ENCODE results near the gene SOWAHC. TPM values are rescaled to one million over a fixed set of nuclear protein-coding genes. Genes with fewer than 3 reads are reported as not detected.

Gene SOWAHC
- total and polyA plus RNA-seq, 2 of the 13 experiments (the other 11 are each of a cell fraction or from before 2014, with no cell fraction given), result 21.2 to 22.5 TPM

DNA sequence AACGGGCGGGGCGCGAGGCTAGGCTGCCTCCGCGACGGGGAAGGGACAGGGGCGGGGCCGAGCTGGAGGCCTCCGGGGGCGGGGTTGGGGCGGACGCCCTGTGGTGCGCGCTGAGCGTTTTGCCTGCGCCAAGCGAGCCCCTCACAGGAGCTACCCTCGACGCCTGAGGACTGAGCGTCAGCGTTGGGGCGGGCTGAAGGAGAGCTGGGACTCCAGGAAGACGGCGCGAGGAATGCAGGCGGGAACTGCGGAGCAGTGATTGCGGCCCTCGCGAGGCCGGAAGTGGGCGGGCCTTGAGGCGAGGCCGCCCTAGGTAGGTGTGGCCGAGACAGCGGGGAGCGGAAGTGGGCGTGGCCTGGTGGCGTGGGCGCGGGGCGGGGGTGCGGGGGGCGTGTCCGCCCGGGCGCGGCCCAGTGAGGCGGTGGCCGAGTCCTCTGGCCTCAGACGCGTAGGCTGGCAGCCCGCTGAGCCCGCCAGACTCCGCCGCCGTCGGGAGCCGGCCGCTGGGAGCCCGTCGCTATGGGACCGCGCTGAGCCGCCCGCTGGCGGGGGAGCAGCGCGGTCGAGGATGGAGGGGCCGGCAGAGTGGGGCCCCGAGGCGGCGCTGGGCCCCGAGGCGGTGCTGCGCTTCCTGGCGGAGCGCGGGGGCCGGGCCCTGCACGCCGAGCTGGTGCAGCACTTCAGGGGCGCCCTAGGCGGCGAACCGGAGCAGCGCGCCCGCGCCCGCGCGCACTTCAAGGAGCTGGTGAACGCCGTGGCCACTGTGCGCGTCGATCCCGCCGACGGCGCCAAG, at the start of gene SOWAHC, which contains the start of gene SEPTIN10 (continued):
- TF ChIP-seq, protein P1, sequence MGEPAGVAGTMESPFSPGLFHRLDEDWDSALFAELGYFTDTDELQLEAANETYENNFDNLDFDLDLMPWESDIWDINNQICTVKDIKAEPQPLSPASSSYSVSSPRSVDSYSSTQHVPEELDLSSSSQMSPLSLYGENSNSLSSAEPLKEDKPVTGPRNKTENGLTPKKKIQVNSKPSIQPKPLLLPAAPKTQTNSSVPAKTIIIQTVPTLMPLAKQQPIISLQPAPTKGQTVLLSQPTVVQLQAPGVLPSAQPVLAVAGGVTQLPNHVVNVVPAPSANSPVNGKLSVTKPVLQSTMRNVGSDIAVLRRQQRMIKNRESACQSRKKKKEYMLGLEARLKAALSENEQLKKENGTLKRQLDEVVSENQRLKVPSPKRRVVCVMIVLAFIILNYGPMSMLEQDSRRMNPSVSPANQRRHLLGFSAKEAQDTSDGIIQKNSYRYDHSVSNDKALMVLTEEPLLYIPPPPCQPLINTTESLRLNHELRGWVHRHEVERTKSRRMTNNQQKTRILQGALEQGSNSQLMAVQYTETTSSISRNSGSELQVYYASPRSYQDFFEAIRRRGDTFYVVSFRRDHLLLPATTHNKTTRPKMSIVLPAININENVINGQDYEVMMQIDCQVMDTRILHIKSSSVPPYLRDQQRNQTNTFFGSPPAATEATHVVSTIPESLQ (CRISPR knock-in tag; conservative IDR thresholded peaks at IDR 0.05), result no peak
- TF ChIP-seq PCBP2 (optimal IDR thresholded peaks at IDR 0.05; ENCODE audit: low read depth, low read length, poor library complexity, severe bottlenecking) (no peak), PLRG1 (conservative IDR thresholded peaks at IDR 0.05) (no peak), SALL1 (CRISPR knock-in tag; IDR thresholded peaks at IDR 0.05) (peak; percentile 95), PHF21A (CRISPR knock-in tag; IDR thresholded peaks at IDR 0.05) (peak; percentile 100), SP5 (CRISPR knock-in tag; IDR thresholded peaks at IDR 0.05; ENCODE audit: borderline replicate concordance, low read depth) (peak; percentile 97), TIGD3 (CRISPR knock-in tag; IDR thresholded peaks at IDR 0.05; ENCODE audit: borderline replicate concordance) (0 out of 2 replicates have a peak, but pooled peaks have one; percentile 49), MAX (IDR thresholded peaks at IDR 0.05) (peak; percentile 85), SKI (IDR thresholded peaks at IDR 0.05; ENCODE audit: partially characterized antibody) (peak; percentile 76), ZNF292 (CRISPR knock-in tag; IDR thresholded peaks at IDR 0.05; ENCODE audit: borderline replicate concordance, low read depth) (no peak; the same call in 1 of the 2 replicates), ZNF225 (CRISPR knock-in tag; IDR thresholded peaks at IDR 0.05) (peak; percentile 46; the same call in 1 of the 2 replicates), ISX (CRISPR knock-in tag; conservative IDR thresholded peaks at IDR 0.05) (peak; percentile 92), MED1 (CRISPR knock-in tag; IDR thresholded peaks at IDR 0.05) (peak; percentile 93), ZNF737 (CRISPR knock-in tag; IDR thresholded peaks at IDR 0.05; ENCODE audit: borderline replicate concordance) (no peak), MAFF (IDR thresholded peaks at IDR 0.05; ENCODE audit: low read depth, low read length) (no peak), TBP (CRISPR knock-in tag; IDR thresholded peaks at IDR 0.05) (0 out of 2 replicates have a peak, but pooled peaks have one; percentile 52), KAT8 (CRISPR knock-in tag; IDR thresholded peaks at IDR 0.05) (peak; percentile 93), ZNF672 (CRISPR knock-in tag; IDR thresholded peaks at IDR 0.05) (no peak), TOPORS (CRISPR knock-in tag; IDR thresholded peaks at IDR 0.05) (peak; percentile 82; the same call in 1 of the 2 replicates), ONECUT2 (CRISPR knock-in tag; IDR thresholded peaks at IDR 0.05) (peak; percentile 55; the same call in 1 of the 2 replicates), ZNF10 (CRISPR knock-in tag; IDR thresholded peaks at IDR 0.05; ENCODE audit: borderline replicate concordance, low read depth) (no peak), CEBPZ (IDR thresholded peaks at IDR 0.05; ENCODE audit: low read length) (no peak), ARNTL (CRISPR knock-in tag; IDR thresholded peaks at IDR 0.05) (peak; percentile 79; the same call in 1 of the 2 replicates), TAF15 (IDR thresholded peaks at IDR 0.05; ENCODE audit: low read depth, low read length, poor library complexity, severe bottlenecking) (no peak)
